A549 (cell line): ENCODE data around the gene PCDHA2.

Experiments
- CBX8 ChIP-seq: fragments of 200-600 bp; sonication (generic); IDR thresholded peaks from 2 replicates; pipeline ENCODE4 v1.6.1; 2016
- CTCF ChIP-seq: fragments of >200 bp; sonication (Bioruptor Twin); formaldehyde crosslinking; IDR thresholded peaks from 3 replicates; pipeline ENCODE4 v1.5.1; 2016
- ELK1 ChIP-seq: fragments of 150-350 bp; IDR thresholded peaks from 2 replicates; pipeline ENCODE4 v1.6.1; 2014; ENCODE audit warnings: low read depth, mild to moderate bottlenecking, low read length
- HDAC2 ChIP-seq: fragments of 200-600 bp; sonication (generic); IDR thresholded peaks from 2 replicates; pipeline ENCODE4 v1.6.1; 2016
- PBX3 ChIP-seq: IDR thresholded peaks from 2 replicates; pipeline ENCODE4 v1.6.1; 2012
- SMC3 ChIP-seq: fragments of >200 bp; sonication (Bioruptor Twin); formaldehyde crosslinking; IDR thresholded peaks from 3 replicates; pipeline ENCODE4 v1.6.1; 2018; ENCODE audit warnings: inconsistent platforms

GRCh38 chr5:140791089-140791488 is 3.6 kb upstream of the PCDHA2 start:
- TF ChIP-seq PBX3 (no peak), CTCF (no peak), SMC3 (no peak), ELK1 (no peak), HDAC2 (no peak), CBX8 (no peak)
